Body of pancreas (tissue), 4 donors: ENCODE measurements around the gene TBC1D22B. TPM values are rescaled to one million over a fixed set of nuclear protein-coding genes. Genes with fewer than 3 reads are reported as not detected.

ENCODE experiments used
- ATAC-seq: fragments of 150-250 bp; one replicate; pipeline ENCODE4 v1.9.1; 2016
- DNase-seq, 4 donors: peaks; one replicate each; pipeline ENCODE4 v3.0.0-alpha.2; 2019
- H3K27ac ChIP-seq, 4 donors: fragments of 200-600 bp; sonication (generic); 1 replicate in 3 of 4; 2 replicates in 1 of 4; pipeline versions ENCODE4 v1.5.1 to v1.6.1; 2016 to 2019; ENCODE audit warnings: mild to moderate bottlenecking in 1 of 4, mixed read lengths in 1 of 4, moderate library complexity in 1 of 4
- H3K27me3 ChIP-seq, 2 donors: fragments of 200-600 bp; sonication (generic); one replicate each; pipeline ENCODE4 v1.6.0; 2016; ENCODE audit warnings: mild to moderate bottlenecking in 1 of 2
- H3K36me3 ChIP-seq, 2 donors: fragments of 200-600 bp; sonication (generic); replicated peaks in 1 of 2; 2 replicates each; pipeline ENCODE4 v1.5.1; 2016; ENCODE audit warnings: low read depth in 2 of 2; ENCODE audit not compliant: insufficient read depth in 1 of 2
- H3K4me1 ChIP-seq: fragments of 200-600 bp; sonication (generic); one replicate; pipeline ENCODE4 v1.6.0; 2016
- H3K4me3 ChIP-seq, 2 donors: fragments of 200-600 bp; sonication (generic); 1 replicate in 1 of 2; 2 replicates in 1 of 2; pipeline ENCODE4 v1.5.1; 2016 to 2019
- H3K9me3 ChIP-seq, 3 donors: fragments of 200-600 bp; sonication (generic); 1 replicate in 2 of 3; 2 replicates in 1 of 3; pipeline ENCODE4 v1.5.1; 2016
- CTCF ChIP-seq, 7 experiments: fragments of 450-650 bp in 4 of 7; fragments of 200-600 bp in 3 of 7; sonication (generic) in 3 of 7; IDR thresholded peaks; one replicate each; pipeline ENCODE4 v1.5.1; 2016 to 2019; ENCODE audit warnings: antibody characterized with exemption in 7 of 7
- POLR2A ChIP-seq, 3 donors: fragments of 450-650 bp; IDR thresholded peaks; one replicate each; pipeline ENCODE4 v1.6.1; 2016; ENCODE audit warnings: antibody characterized with exemption in 3 of 3, mild to moderate bottlenecking in 2 of 3
- WGBS, 2 donors: methylation state at CpG; one replicate each; pipeline ENCODE4 v1.1.5; 2017; 5-methylcytosine and 5-hydroxymethylcytosine counted together
- intact Hi-C: fragments of 100-400 bp; cut with DNase I; formaldehyde crosslinking; loops from one replicate; pipeline ENCODE4 v1.15.1; 2023
- total RNA-seq, 2 donors: library from RNA; depleted of rRNA; stranded (reverse); fragments of >200 nt; gene quantifications; one replicate each; pipeline ENCODE4 v1.1.0, GENCODE V29; 2016

The TBC1D22B gene
- total RNA-seq, 2 donors from 2014 or later, result 8.0 to 8.2 TPM

GRCh38 chr6:37232430-37233017 is 25.0 kb upstream of the TBC1D22B start:
- Histone ChIP-seq H3K27ac (no peak overlapping the region), H3K36me3 (no peaks in the 10 kb centered on the region), H3K4me3 (no peak overlapping the region), H3K27me3 (no peaks in the 10 kb centered on the region), H3K4me1 (no peaks in the 10 kb centered on the region), H3K9me3 (no peaks in the 10 kb centered on the region)
- intact Hi-C loops, result no loop called here
- ATAC-seq (no peak), DNase-seq (no peak)
- 59 to 66% methylated on average over 5 of the region's 5 CpGs for WGBS, 2 donors
- TF ChIP-seq CTCF (IDR thresholded peaks at IDR 0.05) (no peak), POLR2A (IDR thresholded peaks at IDR 0.05) (no peak)

- Histone ChIP-seq H3K4me3 (no peak overlapping the region), H3K27ac (no peak overlapping the region), H3K27me3 (no peaks in the 10 kb centered on the region), H3K4me1 (no peaks in the 10 kb centered on the region), H3K36me3 (no peaks in the 10 kb centered on the region), H3K9me3 (no peaks in the 10 kb centered on the region)
- TF ChIP-seq CTCF (IDR thresholded peaks at IDR 0.05) (no peak), POLR2A (IDR thresholded peaks at IDR 0.05) (no peak)
- ATAC-seq (no peak), DNase-seq (no peak)
- intact Hi-C loops, result no loop called here
- WGBS, 2 donors, result 79 to 84% methylated on average over 7 of the region's 7 CpGs
Observed at GRCh38 chr6:37233541-37233940, 24.0 kb upstream of the TBC1D22B start.

GRCh38 chr6:37236921-37237320 is 20.7 kb upstream of the TBC1D22B start:
- ATAC-seq, result no peak
- WGBS, 2 donors, result 88 to 92% methylated on average over 2 of the region's 2 CpGs
- no peak for DNase-seq
- intact Hi-C loops, result no loop called here
- TF ChIP-seq POLR2A (IDR thresholded peaks at IDR 0.05) (no peak), CTCF (IDR thresholded peaks at IDR 0.05) (no peak)
- no peaks in the 10 kb centered on the region for H3K36me3 ChIP-seq
- H3K9me3 ChIP-seq, result no peaks in the 10 kb centered on the region
- H3K27ac ChIP-seq, result no peak overlapping the region
- H3K27me3 ChIP-seq, result no peaks in the 10 kb centered on the region
- H3K4me1 ChIP-seq, result peaks cover 12% of the 10 kb centered on the region
- no peak overlapping the region for H3K4me3 ChIP-seq

GRCh38 chr6:37237789-37238188 is 19.8 kb upstream of the TBC1D22B start:
- no peak for ATAC-seq
- no peaks in the 10 kb centered on the region for H3K36me3 ChIP-seq
- no peak for TF ChIP-seq POLR2A (IDR thresholded peaks at IDR 0.05)
- TF ChIP-seq CTCF (IDR thresholded peaks at IDR 0.05), result no peak
- H3K4me3 ChIP-seq, result no peak overlapping the region
- DNase-seq, result no peak
- H3K9me3 ChIP-seq, result no peaks in the 10 kb centered on the region
- no peak overlapping the region for H3K27ac ChIP-seq
- no peaks in the 10 kb centered on the region for H3K27me3 ChIP-seq
- H3K4me1 ChIP-seq, result peaks cover 21% of the 10 kb centered on the region
- intact Hi-C loops, result no loop called here

GRCh38 chr6:37238381-37238780 is 19.2 kb upstream of the TBC1D22B start:
- intact Hi-C loops, result no loop called here
- no peak for DNase-seq
- ATAC-seq, result no peak
- TF ChIP-seq CTCF (IDR thresholded peaks at IDR 0.05) (no peak), POLR2A (IDR thresholded peaks at IDR 0.05) (no peak)
- Histone ChIP-seq H3K27ac (no peak overlapping the region), H3K9me3 (no peaks in the 10 kb centered on the region), H3K4me1 (peaks cover 26% of the 10 kb centered on the region), H3K27me3 (no peaks in the 10 kb centered on the region), H3K4me3 (no peak overlapping the region), H3K36me3 (no peaks in the 10 kb centered on the region)
- 76 to 95% methylated on average over 1 of the region's 1 CpG for WGBS, 2 donors
